K562 (cell line): ENCODE data around the gene MIDN. TPM values are rescaled to one million over a fixed set of nuclear protein-coding genes. Genes with fewer than 3 reads are reported as not detected.

ENCODE experiments used
- ATAC-seq: fragments of 200-7000 bp; cut with Tn5 transposase; 3 replicates; pipeline ENCODE4 v1.9.1; 2020; ENCODE audit warnings: moderate library complexity
- BruUV-seq: library from RNA; stranded (reverse); fragments of 400-500 nt; replicated peaks from 2 replicates; lab custom pipeline; 2021; lab: Mats Ljungman, UMichigan
- CTCF ChIA-PET: fragments of 300-600 bp; formaldehyde crosslinking; extraction: SDS; loops from one replicate; lab custom pipeline; 2021; ENCODE audit warnings: low intra/inter-chr PET ratio; lab: Yijun Ruan, JAX
- POLR2A ChIA-PET: fragments of 300-600, 350-650 bp; sonication (Branson Sonifier 250); formaldehyde crosslinking; extraction: SDS; loops from one replicate; lab custom pipeline; 2021; ENCODE audit warnings: antibody characterized with exemption, inconsistent platforms; lab: Yijun Ruan, JAX
- DNase-seq, 4 experiments: peaks; one replicate each; pipeline versions ENCODE4 v3.0.0 to v3.0.0-alpha.2; 2011 to 2018; ENCODE audit warnings: low spot score in 3 of 4, mixed read lengths in 3 of 4; ENCODE audit errors: extremely low read depth in 1 of 4
- FAIRE-seq: peaks from 2 replicates; lab custom pipeline; 2011; peaks lifted over from hg19 to GRCh38; lab: Jason Lieb, UNC
- H2AFZ ChIP-seq: 2 replicates; pipeline ENCODE4 v1.6.0; 2011; ENCODE audit warnings: low read depth, low read length, control low read depth, inconsistent platforms
- H3K27ac ChIP-seq: fragments of 200-600 bp; 3 replicates; pipeline ENCODE4 v1.8.0; 2011; ENCODE audit warnings: low read depth, mild to moderate bottlenecking, control low read depth, inconsistent platforms, low read length, moderate library complexity, mixed read lengths; ENCODE audit errors: extremely low read depth
- H3K27me3 ChIP-seq, 2 experiments: fragments of 300-600 bp in 1 of 2; 2 replicates in 1 of 2; 3 replicates in 1 of 2; pipeline versions ENCODE4 v1.6.0 to v1.8.0; 2011; ENCODE audit warnings: inconsistent platforms in 2 of 2, low read length in 2 of 2, mild to moderate bottlenecking in 1 of 2, mixed read lengths in 1 of 2, moderate library complexity in 1 of 2; ENCODE audit not compliant: control insufficient read depth in 2 of 2, insufficient read depth in 2 of 2
- H3K36me3 ChIP-seq: fragments of 300-600 bp; 3 replicates; pipeline ENCODE4 v1.8.0; 2011; ENCODE audit warnings: mild to moderate bottlenecking, low read length, inconsistent platforms; ENCODE audit not compliant: control insufficient read depth, insufficient read depth
- H3K4me1 ChIP-seq, 2 experiments: fragments of 200-600 bp in 1 of 2; replicated peaks in 1 of 2; 2 replicates in 1 of 2; 3 replicates in 1 of 2; pipeline versions ENCODE4 v1.5.1 to v1.8.0; 2011; ENCODE audit warnings: inconsistent platforms in 2 of 2, low read length in 2 of 2, mild to moderate bottlenecking in 1 of 2, mixed read lengths in 1 of 2, moderate library complexity in 1 of 2; ENCODE audit not compliant: control insufficient read depth in 2 of 2, insufficient read depth in 2 of 2
- H3K4me2 ChIP-seq: 2 replicates; pipeline ENCODE4 v1.6.1; 2011; ENCODE audit warnings: low read length, control low read depth, inconsistent platforms, mixed read lengths; ENCODE audit not compliant: insufficient read depth
- H3K4me3 ChIP-seq: fragments of 200-600 bp; sonication (generic), shearing (Covaris generic); 2 replicates; pipeline ENCODE4 v1.5.1; 2016; ENCODE audit warnings: control low read depth, inconsistent platforms
- H3K79me2 ChIP-seq: fragments of 200-600 bp; 3 replicates; pipeline ENCODE4 v1.8.0; 2011; ENCODE audit warnings: low read length, inconsistent platforms; ENCODE audit not compliant: control insufficient read depth, insufficient read depth
- H3K9ac ChIP-seq, 2 experiments: 2 replicates each; pipeline versions ENCODE4 v1.6.0 to v1.6.1; 2011; ENCODE audit warnings: low read depth in 2 of 2, low read length in 2 of 2, control low read depth in 1 of 2, inconsistent platforms in 1 of 2, mild to moderate bottlenecking in 1 of 2, mixed read lengths in 1 of 2; ENCODE audit not compliant: insufficient read depth in 1 of 2
- H3K9me1 ChIP-seq: one replicate; pipeline ENCODE4 v1.6.0; 2011; ENCODE audit warnings: inconsistent platforms, mild to moderate bottlenecking, low read length, moderate library complexity; ENCODE audit not compliant: control insufficient read depth, insufficient read depth
- H3K9me3 ChIP-seq: replicated peaks from 2 replicates; pipeline ENCODE4 v1.5.1; 2011; ENCODE audit warnings: low read depth, low read length, inconsistent platforms; ENCODE audit not compliant: control insufficient read depth, insufficient read depth
- H4K20me1 ChIP-seq: replicated peaks from 2 replicates; pipeline ENCODE4 v1.6.1; 2011; ENCODE audit warnings: low read length, inconsistent platforms, mixed read lengths; ENCODE audit not compliant: control insufficient read depth, insufficient read depth
- BCOR ChIP-seq: fragments of 450-650 bp; IDR thresholded peaks from 2 replicates; pipeline ENCODE4 v1.6.1; 2016
- MNT ChIP-seq, 2 experiments: fragments of 450-650 bp; conservative IDR thresholded peaks; 2 replicates each; pipeline ENCODE4 v1.6.1; 2017; ENCODE audit warnings: mild to moderate bottlenecking in 2 of 2, moderate library complexity in 2 of 2
- PCBP1 ChIP-seq: fragments of 200-400 bp; formaldehyde crosslinking; IDR thresholded peaks from 2 replicates; pipeline ENCODE4 v1.6.1; 2018; ENCODE audit warnings: mild to moderate bottlenecking, low read depth, low read length; ENCODE audit not compliant: poor library complexity, severe bottlenecking
- PKNOX1 ChIP-seq: fragments of 450-650 bp; IDR thresholded peaks from 2 replicates; pipeline ENCODE4 v1.6.1; 2016
- VEZF1 ChIP-seq: fragments of 200-800 bp; sonication (Bioruptor generic); IDR thresholded peaks from 2 replicates; pipeline ENCODE4 v1.6.1; 2017; ENCODE audit warnings: missing genetic modification characterization, missing compliant biosample characterization
- ZBTB1 ChIP-seq: sonication (generic); formaldehyde crosslinking; IDR thresholded peaks from 2 replicates; pipeline ENCODE4 v1.8.1; 2023; ENCODE audit warnings: missing genetic modification reagents, low read depth, mild to moderate bottlenecking, borderline replicate concordance
- WGBS: fragments of 100-300 bp; shearing (Covaris generic); methylation state at CpG from one replicate; pipeline ENCODE4 v1.1.6; 2016; ENCODE audit warnings: low coverage, mixed read lengths; ENCODE audit not compliant: insufficient coverage; ENCODE audit errors: missing lambda C conversion rate; 5-methylcytosine and 5-hydroxymethylcytosine counted together
- in situ Hi-C: fragments of 300-500 bp; cut with MboI; formaldehyde crosslinking; loops from 4 replicates; pipeline ENCODE4 v1.15.0; 2018; ENCODE audit warnings: inconsistent platforms, mixed read lengths
- intact Hi-C: fragments of 100-400 bp; cut with micrococcal nuclease; formaldehyde crosslinking; loops from 2 replicates; pipeline ENCODE4 v1.14.2; 2022
- polyA plus RNA-seq, 8 experiments: library from polyadenylated mRNA; depleted of rRNA in 4 of 8; stranded (reverse) in 5 of 8; unstranded in 3 of 8; fragments of >200 nt; fragmentation: Nextera tagmentation in 2 of 8; fragmentation: Illumina TruSeq in 1 of 8; extraction: Ambion mirVana in 2 of 8; extraction: Trizol in 1 of 8; gene quantifications; 2 replicates each; pipeline versions ENCODE4 v1.2.1 to v1.2.3, GENCODE V29; 2011 to 2014; ENCODE audit warnings: inconsistent platforms in 1 of 8, missing spikeins in 1 of 8
- total RNA-seq, 7 experiments: library from RNA; depleted of rRNA in 6 of 7; stranded (reverse); fragments of >200 nt in 6 of 7; fragmentation: Illumina TruSeq in 2 of 7; extraction: Trizol in 2 of 7; gene quantifications; 2 replicates each; pipeline versions ENCODE4 v1.2.1 to v1.2.3, GENCODE V29; 2011 to 2021; ENCODE audit warnings: low replicate concordance in 1 of 7

MIDN gene
- total and polyA plus RNA-seq, 9 of the 15 experiments (the other 6 are each of a cell fraction or from before 2014, with no cell fraction given) = 0.17 to 120 (median 10.1) TPM

GRCh38 chr19:1295169-1296012 is 47.0 kb downstream of the MIDN start (continued):
- TF ChIP-seq MNT (conservative IDR thresholded peaks at IDR 0.05) (0 out of 4 replicates have a peak, but pooled peaks of 1 of the 2 experiments have one; percentile 37), PCBP1 (peak; percentile 46)

GRCh38 chr19:1296078-1296477 is 47.7 kb downstream of the MIDN start:
- Histone ChIP-seq H3K4me1 (peaks cover 0 to 75% of the 10 kb centered on the region in 2 experiments; a peak in 3 of 5 replicates), H3K79me2 (no peaks in the 10 kb centered on the region), H3K27me3 (peaks cover 20 to 55% of the 10 kb centered on the region in 2 experiments; a peak in 3 of 5 replicates), H3K27ac (no peak overlapping the region), H3K4me3 (no peak overlapping the region), H2AFZ (no peak overlapping the region), H3K9me1 (peaks cover 3% of the 10 kb centered on the region), H3K36me3 (no peaks in the 10 kb centered on the region), H3K9me3 (no peaks in the 10 kb centered on the region), H3K9ac (no peak overlapping the region; a peak in 1 of 4 replicates), H3K4me2 (no peak overlapping the region), H4K20me1 (peaks cover 4% of the 10 kb centered on the region; the same call in 1 of the 2 replicates)
- no peak for FAIRE-seq
- ChIA-PET POLR2A (interaction anchor here (0.6 kb wide), 1 partner anchor 22 kb away, joined by 3 read pairs; no protein-coding TSS in a partner anchor), CTCF (no interaction called here)
- ATAC-seq = no peak
- no peak for TF ChIP-seq ZBTB1 (CRISPR knock-in tag)
- peak; percentile 89 for TF ChIP-seq BCOR
- TF ChIP-seq VEZF1 (CRISPR knock-in tag) = peak; percentile 21; the same call in 1 of the 2 replicates
- TF ChIP-seq PKNOX1 = peak; percentile 56
- in situ Hi-C loops = no loop called here
- no TSS peak for BruUV-seq
- intact Hi-C loops = no loop called here
- no peak for DNase-seq
- WGBS = 17% methylated on average over 11 of the region's 13 CpGs
